Urothelium cell line (cell line): Measurements from ENCODE around the gene PLPPR4.

Experiments used
- DNase-seq: peaks from one replicate; pipeline ENCODE4 v3.0.0; 2011; ENCODE audit warnings: low spot score, mixed read lengths
- FAIRE-seq: peaks from 2 replicates; lab custom pipeline; 2011; peaks lifted over from hg19 to GRCh38; lab: Jason Lieb, UNC

Gene PLPPR4

DNA sequence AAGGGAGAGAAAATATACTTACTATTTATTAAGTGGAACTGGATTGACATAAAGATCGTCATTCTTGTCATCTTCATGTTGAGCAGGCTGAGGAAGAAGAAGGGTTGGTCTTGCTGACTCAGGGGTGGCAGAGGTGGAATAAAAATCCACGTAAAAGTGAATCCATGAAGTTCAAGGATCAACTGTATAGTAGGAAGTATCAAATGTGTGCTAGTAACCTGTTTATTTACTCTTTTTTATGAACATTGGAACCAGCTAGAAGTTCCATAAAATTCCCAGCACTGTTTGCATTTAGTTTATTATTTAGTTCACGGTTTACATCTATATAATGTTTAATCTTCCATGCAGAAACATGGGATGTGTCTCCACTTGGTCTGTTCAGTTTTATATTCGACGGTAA lies 70.7 kb downstream of the PLPPR4 start:
- FAIRE-seq (no peak), DNase-seq (no peak)

DNA sequence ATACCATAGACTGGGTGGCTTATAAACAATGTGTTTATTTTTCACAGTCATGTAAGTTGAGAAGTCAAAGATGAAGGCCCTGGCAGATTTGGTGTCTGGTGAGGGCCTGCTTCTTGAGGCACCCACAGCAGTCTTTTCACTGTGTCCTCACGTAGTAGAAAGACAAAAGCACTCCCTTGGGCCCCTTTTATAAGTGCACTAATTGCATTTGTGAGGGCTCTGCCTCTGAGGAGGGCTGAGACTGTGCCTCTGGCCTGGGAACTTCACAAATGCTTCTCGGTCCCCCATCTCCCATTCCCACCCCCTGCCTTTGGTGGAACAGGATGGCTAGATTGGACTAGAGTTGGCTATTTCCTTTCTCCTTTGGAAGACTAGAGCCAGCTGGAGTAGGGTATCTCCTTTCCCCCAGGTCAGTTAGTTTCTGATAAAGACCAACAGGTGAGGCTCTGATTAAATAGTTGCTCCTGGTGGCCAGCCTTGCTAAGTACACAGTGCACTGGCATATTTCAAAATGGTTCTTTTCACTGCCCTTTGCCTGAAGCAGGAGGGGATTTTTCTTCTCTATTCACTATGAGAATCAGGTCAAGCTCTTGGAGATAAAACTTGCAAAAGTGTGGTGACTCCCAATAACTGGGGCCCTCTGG lies 82.9 kb downstream of the PLPPR4 start:
- FAIRE-seq (no peak), DNase-seq (no peak)

DNA sequence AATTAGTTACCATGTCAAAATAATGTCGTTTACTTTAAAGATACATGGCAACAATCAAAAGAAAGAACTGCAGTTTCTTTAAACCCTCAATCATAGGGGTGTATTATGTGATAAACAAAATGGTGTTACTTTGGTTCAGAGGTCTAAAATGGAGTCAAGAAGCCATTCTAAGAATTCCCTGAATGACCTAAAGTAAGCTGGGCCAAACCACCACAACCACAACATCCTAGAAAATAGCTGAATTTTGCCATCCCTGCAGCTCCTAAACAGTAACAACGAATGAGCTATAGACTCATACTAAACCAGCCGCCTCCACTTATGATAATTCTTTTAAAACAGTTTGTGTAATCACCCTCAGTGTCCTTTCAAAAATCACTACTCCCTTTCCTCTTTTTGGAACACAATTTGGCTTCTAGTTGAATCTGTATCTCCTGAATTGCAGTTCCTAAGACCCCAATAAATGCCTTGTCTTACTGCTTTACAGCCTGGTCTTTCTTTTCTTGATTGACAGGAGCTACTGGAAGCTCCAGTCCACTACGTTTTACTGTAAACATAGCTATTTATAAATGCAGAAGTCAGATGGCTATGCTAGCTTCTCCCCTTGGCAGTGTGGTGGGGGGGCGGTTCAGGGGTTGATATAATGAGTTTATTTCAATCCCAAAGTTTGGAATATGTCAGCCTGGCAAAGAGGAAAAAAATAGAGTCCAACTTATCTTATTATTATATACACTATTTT lies 84.3 kb downstream of the PLPPR4 start:
- FAIRE-seq (no peak), DNase-seq (no peak)

DNA sequence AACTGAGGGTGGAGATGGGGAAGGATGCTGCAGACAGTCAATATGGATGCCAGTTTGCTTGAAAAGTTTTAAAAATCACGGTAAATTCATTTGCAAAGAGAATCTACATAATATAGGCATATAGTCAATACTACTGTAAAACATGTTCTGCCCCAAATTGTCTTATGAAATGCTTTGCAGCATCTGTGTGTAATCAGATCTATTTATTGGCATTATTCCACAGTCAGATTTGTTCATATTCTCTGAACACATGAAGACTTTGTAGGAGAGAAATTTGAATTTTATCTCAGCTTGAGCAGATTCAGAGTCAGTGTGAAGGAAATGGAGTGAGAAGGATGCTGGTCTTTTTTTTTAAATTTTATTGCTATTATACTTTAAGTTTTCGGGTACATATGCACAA lies 88.5 kb downstream of the PLPPR4 start:
- no peak for FAIRE-seq
- DNase-seq = no peak

DNA sequence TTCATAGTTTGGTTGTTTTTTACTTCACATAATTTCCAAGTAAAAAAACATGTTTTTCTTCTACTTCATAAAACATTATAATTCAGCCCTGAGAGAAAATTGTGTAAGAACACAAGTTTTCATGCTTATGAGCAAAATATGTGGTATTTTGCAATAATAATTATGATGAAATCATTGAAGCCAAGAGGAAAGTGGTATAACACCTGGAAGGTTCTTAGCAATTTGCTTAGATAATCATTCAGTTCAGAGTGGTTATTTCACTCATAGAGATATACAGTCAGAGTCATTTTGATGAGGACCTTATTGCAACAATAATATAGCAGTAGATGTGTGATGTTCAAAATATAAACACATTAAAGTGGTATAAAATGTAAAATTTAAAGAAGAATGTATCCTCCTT lies 94.5 kb downstream of the PLPPR4 start:
- DNase-seq (no peak), FAIRE-seq (no peak)
